ENCODE data around the gene FNTB. TPM values are rescaled to one million over a fixed set of nuclear protein-coding genes. Genes with fewer than 3 reads are reported as not detected.

FNTB gene, protein sequence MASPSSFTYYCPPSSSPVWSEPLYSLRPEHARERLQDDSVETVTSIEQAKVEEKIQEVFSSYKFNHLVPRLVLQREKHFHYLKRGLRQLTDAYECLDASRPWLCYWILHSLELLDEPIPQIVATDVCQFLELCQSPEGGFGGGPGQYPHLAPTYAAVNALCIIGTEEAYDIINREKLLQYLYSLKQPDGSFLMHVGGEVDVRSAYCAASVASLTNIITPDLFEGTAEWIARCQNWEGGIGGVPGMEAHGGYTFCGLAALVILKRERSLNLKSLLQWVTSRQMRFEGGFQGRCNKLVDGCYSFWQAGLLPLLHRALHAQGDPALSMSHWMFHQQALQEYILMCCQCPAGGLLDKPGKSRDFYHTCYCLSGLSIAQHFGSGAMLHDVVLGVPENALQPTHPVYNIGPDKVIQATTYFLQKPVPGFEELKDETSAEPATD
- total RNA-seq = 18.9 and 19.1 TPM in 2 replicates

DNA sequence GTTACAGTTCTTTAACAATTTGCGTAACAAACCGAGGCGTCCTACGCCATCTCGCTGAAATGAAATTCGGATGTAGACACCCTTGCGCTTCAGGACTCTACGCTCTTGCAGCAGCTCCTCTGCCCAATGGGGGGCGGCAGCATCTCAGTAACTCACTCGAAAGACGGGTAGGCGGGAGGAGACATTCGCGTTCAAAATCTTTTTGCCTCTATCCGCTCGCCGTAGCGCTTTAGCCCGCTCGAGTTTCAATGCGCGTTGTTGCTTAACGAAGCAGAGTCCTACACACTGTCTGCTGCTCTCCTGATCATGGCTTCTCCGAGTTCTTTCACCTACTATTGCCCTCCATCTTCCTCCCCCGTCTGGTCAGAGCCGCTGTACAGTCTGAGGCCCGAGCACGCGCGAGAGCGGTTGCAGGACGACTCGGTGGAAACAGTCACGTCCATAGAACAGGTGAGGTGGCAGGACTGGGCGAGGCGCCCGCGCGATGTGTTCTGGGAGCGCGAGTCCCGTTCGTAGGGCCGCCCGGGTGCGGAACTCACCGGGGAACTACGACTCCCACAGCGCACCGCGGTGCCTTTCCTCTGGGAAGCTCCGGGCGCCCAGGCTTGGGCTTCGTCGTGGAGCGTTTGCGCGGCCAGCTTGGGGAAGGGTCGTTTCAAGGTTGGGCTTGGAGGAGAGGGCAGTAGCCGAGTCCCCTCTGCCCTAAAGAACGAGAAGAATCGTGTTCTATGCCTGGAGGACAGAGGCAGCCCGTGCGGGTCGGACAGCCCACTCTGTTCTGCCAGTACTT is at the start of gene FNTB:
FNTB (plus strand) TSS at position 248 of the 790 bp plus-strand sequence; CDS start at position 307, 59 bp downstream.

DNA sequence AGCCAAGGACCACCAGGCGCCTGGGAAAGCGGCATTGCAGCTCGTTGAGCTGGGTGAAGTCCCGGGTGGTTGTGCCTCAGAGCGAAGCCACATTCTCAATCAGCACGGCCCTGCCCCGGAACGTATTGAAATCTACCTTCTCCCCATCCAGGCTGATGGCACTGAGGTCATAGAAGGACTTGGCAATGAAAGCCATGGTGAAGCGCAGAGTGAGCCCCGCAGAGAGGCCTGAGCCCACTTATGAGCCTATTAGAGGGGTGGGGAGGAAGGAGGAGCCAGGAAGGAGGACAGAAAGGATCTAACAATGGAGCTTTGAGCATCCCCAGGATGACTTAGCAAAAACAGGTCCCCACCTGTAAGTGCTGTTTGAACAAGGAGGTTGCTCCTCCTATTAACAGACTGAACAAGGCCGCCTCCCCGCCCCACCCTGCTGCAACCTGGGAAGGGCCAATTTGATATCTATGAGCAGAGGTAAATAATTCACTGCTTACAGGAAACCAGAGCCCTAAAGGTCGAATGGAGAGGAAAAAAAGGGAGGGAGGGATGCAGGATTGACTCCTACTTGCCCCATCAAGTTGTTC is 44.1 kb upstream of the FNTB start, which contains the start of gene GPX2:
GPX2 (minus strand) TSS at position 215 of the 581 bp plus-strand sequence; CDS start at position 196, 19 bp downstream.

DNA sequence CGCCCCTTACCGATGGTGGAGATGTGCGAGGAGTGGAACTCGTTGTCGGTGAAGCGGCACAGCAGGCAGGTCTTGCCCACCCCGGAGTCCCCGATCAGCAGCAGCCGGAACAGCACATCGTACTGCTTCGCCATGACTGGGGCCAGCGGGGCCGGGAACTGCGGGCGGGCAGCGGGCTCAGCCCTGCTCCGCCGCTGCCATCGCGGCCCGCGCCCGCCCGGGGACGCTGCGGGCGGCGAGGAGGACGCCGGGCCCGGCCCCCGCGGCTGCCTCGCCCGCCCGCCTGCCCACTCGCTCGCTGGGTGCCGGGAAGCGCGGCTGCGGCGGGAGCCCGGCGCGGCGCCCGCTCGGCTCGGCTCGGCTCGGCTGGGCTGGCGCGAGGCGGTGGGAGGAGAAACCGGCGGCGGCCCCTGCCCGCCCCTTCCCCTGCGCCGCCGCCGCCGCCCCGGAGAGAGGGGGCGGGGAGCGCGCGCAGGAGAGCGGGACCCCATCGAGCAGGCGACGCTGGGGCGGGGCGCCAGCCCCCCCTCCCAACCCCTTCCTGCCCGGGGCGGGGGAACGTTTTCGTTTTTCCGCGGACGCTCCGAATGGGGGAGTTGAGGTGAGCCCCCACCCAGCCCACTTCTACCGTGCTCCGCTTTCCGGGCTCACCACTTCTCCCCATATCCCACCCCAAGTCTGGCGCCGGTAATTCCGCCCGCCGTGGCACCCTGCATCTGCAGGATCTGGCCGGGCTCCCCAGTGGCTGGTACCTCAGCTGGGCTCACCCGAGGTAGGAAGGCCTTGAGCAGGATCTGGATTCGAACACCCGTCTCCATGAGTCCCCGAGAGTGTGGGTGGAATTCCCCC is 14.5 kb upstream of the FNTB start, which contains the start of gene RAB15:
RAB15 (minus strand) TSS at position 394 of the 849 bp plus-strand sequence; CDS start at position 134, 260 bp downstream.

DNA sequence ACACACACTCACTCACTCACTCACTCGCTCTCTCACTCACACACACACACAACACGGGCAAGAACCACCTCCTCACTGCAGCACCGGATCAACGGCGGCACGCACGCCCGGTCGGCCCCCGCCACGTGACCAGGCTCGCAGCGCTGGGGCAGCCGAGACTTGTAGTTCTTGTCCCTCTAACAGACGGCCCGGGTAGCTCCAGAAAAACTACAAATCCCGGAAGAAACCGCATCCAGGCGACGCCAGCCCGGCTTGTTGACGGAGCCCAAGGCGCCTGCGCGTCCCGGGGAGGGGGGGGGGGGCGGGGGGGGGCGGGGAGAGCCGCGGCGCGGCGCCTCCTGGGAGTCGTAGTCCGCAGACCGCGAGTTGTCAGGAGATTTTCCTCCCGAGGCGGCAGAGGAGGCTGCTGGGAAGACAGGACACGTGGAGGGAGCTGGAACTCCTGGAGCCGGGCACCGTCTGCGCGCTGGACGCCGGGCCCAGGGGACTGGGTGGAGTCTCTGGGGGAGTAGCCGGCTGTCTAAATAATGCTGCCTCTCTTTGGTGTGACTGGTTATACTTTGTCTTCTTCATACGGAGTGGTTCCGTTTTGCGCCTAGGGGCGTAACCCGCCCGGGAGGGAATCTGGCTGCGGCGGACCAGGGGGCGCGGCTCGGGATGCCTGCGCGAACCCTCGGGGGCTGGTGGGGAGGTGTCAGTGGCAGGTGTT is 115.9 kb downstream of the FNTB start, which contains the start of gene MAX:
MAX (minus strand) TSS at position 77 of the 709 bp plus-strand sequence. CDS start 178 bp downstream, outside the sequence.

Other genes starting within 250 kb of the FNTB start
- 0.63 and 1.8 TPM in 2 replicates for gene SPTB, start 107.0 kb upstream of the FNTB start, total RNA-seq
- gene CHURC1, start 72.4 kb upstream of the FNTB start, total RNA-seq = 38.8 and 49.9 TPM in 2 replicates
- gene GPX2, start 44.1 kb upstream of the FNTB start, total RNA-seq = not detected in 2 replicates
- 11.9 and 24.3 TPM in 2 replicates for gene RAB15, start 14.6 kb upstream of the FNTB start, total RNA-seq
- 23.3 and 45.3 TPM in 2 replicates for gene MAX, start 115.6 kb downstream of the FNTB start, total RNA-seq